GM18858 (cell line): Measurements from ENCODE around the gene ALOX5.
A peak's percentile ranks its signal among the peaks of the same experiment; 100 is the strongest.

ENCODE experiments used
- ATAC-seq: cut with Tn5 transposase; IDR thresholded peaks from one replicate; pipeline ENCODE4 v1.9.1; 2021; ENCODE audit not compliant: unreplicated experiment

ALOX5 gene

GRCh38 chr10:45441239-45442190 lies 67.5 kb downstream of the ALOX5 start:
- ATAC-seq: no peak

- ATAC-seq: no peak
Observed at GRCh38 chr10:45442251-45442650, 68.2 kb downstream of the ALOX5 start.

GRCh38 chr10:45442662-45443061 lies 68.6 kb downstream of the ALOX5 start:
- ATAC-seq: no peak

- ATAC-seq: no peak
Observed at GRCh38 chr10:45443101-45444009, 69.3 kb downstream of the ALOX5 start.

GRCh38 chr10:45444022-45444421 lies 70.0 kb downstream of the ALOX5 start:
- no peak for ATAC-seq

- ATAC-seq: no peak
Observed at GRCh38 chr10:45444976-45445898, 71.2 kb downstream of the ALOX5 start.

GRCh38 chr10:45446858-45447257 lies 72.8 kb downstream of the ALOX5 start:
- ATAC-seq: no peak

GRCh38 chr10:45447416-45447815 lies 73.4 kb downstream of the ALOX5 start:
- ATAC-seq: no peak

- ATAC-seq: no peak
Observed at GRCh38 chr10:45450866-45451265, 76.8 kb downstream of the ALOX5 start.

- ATAC-seq: no peak
Observed at GRCh38 chr10:45451407-45451806, 77.4 kb downstream of the ALOX5 start.

GRCh38 chr10:45452268-45452667 lies 78.3 kb downstream of the ALOX5 start:
- ATAC-seq: no peak

- ATAC-seq: no peak
Observed at GRCh38 chr10:45452743-45453452, 78.9 kb downstream of the ALOX5 start.

GRCh38 chr10:45453639-45454255 lies 79.7 kb downstream of the ALOX5 start:
- no peak for ATAC-seq

- no peak for ATAC-seq
Observed at GRCh38 chr10:45454262-45454661, 80.2 kb downstream of the ALOX5 start.

GRCh38 chr10:45454859-45455258 lies 80.8 kb downstream of the ALOX5 start:
- no peak for ATAC-seq

- ATAC-seq: no peak
Observed at GRCh38 chr10:45456233-45456632, 82.2 kb downstream of the ALOX5 start.

GRCh38 chr10:45456822-45457221 lies 82.8 kb downstream of the ALOX5 start:
- no peak for ATAC-seq

- ATAC-seq: no peak
Observed at GRCh38 chr10:45457487-45457886, 83.5 kb downstream of the ALOX5 start.

GRCh38 chr10:45460235-45460878 lies 86.3 kb downstream of the ALOX5 start:
- ATAC-seq: peak; percentile 28
